Fibroblast of lung (primary cell): Measurements from ENCODE around the gene MRPS27. TPM values are rescaled to one million over a fixed set of nuclear protein-coding genes. Genes with fewer than 3 reads are reported as not detected.

ENCODE experiments used
- DNase-seq, 2 donors: peaks; one replicate each; pipeline versions ENCODE4 v3.0.0 to v3.0.0-alpha.2; 2010; ENCODE audit warnings: low read depth in 2 of 2
- H2AFZ ChIP-seq: 2 replicates; pipeline ENCODE4 v1.5.1; 2012; ENCODE audit warnings: low read length, control low read depth, inconsistent platforms
- H3K27ac ChIP-seq: 2 replicates; pipeline ENCODE4 v1.5.1; 2011; ENCODE audit warnings: low read length, control low read depth; ENCODE audit not compliant: insufficient read depth
- H3K27me3 ChIP-seq: 2 replicates; pipeline ENCODE4 v1.5.1; 2011; ENCODE audit warnings: mild to moderate bottlenecking, low read length; ENCODE audit not compliant: control insufficient read depth, insufficient read depth
- H3K36me3 ChIP-seq: 2 replicates; pipeline ENCODE4 v1.5.1; 2011; ENCODE audit warnings: low read length; ENCODE audit not compliant: control insufficient read depth, insufficient read depth
- H3K4me1 ChIP-seq: 2 replicates; pipeline ENCODE4 v1.5.1; 2011; ENCODE audit warnings: low read length; ENCODE audit not compliant: control insufficient read depth, insufficient read depth; ENCODE audit errors: extremely low read depth
- H3K4me2 ChIP-seq: 2 replicates; pipeline ENCODE4 v1.5.1; 2011; ENCODE audit warnings: low read length, control low read depth; ENCODE audit not compliant: insufficient read depth; ENCODE audit errors: extremely low read depth
- H3K4me3 ChIP-seq, 4 experiments: fragments of 200-600 bp in 1 of 4; sonication (generic) in 1 of 4; replicated peaks in 1 of 4; 2 replicates each; pipeline ENCODE4 v1.5.1; 2011 to 2016; ENCODE audit warnings: low read length in 4 of 4, low read depth in 3 of 4, mild to moderate bottlenecking in 3 of 4, control low read depth in 2 of 4, inconsistent platforms in 1 of 4, mixed read lengths in 1 of 4; ENCODE audit not compliant: insufficient read depth in 1 of 4; ENCODE audit errors: control extremely low read depth in 1 of 4
- H3K79me2 ChIP-seq: 2 replicates; pipeline ENCODE4 v1.5.1; 2012; ENCODE audit warnings: mild to moderate bottlenecking, low read length, inconsistent platforms; ENCODE audit not compliant: control insufficient read depth, insufficient read depth
- H3K9ac ChIP-seq: 2 replicates; pipeline ENCODE4 v1.5.1; 2011; ENCODE audit warnings: mild to moderate bottlenecking, low read length, control low read depth; ENCODE audit not compliant: insufficient read depth
- H3K9me3 ChIP-seq: 2 replicates; pipeline ENCODE4 v1.5.1; 2012; ENCODE audit warnings: low read depth, low read length; ENCODE audit not compliant: control insufficient read depth, insufficient read depth
- H4K20me1 ChIP-seq: 2 replicates; pipeline ENCODE4 v1.5.1; 2011; ENCODE audit warnings: low read length; ENCODE audit not compliant: control insufficient read depth, insufficient read depth; ENCODE audit errors: extremely low read depth
- EZH2 ChIP-seq: IDR thresholded peaks from 2 replicates; pipeline ENCODE4 v1.5.1; 2012; ENCODE audit warnings: low read length, control low read depth, mild to moderate bottlenecking; ENCODE audit errors: missing control alignments
- polyA plus RNA-seq, 2 donors: library from polyadenylated mRNA; depleted of rRNA in 1 of 2; stranded (reverse) in 1 of 2; unstranded in 1 of 2; fragments of >200 nt; gene quantifications; 2 replicates each; pipeline ENCODE4 v1.2.1, GENCODE V29; 2011 to 2012; ENCODE audit warnings: missing spikeins in 1 of 2
- total RNA-seq: library from RNA; depleted of rRNA; stranded (reverse); fragments of >200 nt; gene quantifications from 2 replicates; pipeline ENCODE4 v1.2.1, GENCODE V29; 2014
- TF ChIP-seq, protein P1 (sequence below), 2 donors: IDR thresholded peaks in 1 of 2; conservative IDR thresholded peaks in 1 of 2; 1 replicate in 1 of 2; 2 replicates in 1 of 2; pipeline ENCODE4 v1.5.1; 2011 to 2012; ENCODE audit warnings: low read length in 2 of 2, control low read depth in 1 of 2, inconsistent platforms in 1 of 2, low read depth in 1 of 2, mild to moderate bottlenecking in 1 of 2

Gene MRPS27
- total and polyA plus RNA-seq, 2 donors (not counting 1 experiment from before 2014, with no cell fraction given) = 67.2 to 86.5 TPM

DNA sequence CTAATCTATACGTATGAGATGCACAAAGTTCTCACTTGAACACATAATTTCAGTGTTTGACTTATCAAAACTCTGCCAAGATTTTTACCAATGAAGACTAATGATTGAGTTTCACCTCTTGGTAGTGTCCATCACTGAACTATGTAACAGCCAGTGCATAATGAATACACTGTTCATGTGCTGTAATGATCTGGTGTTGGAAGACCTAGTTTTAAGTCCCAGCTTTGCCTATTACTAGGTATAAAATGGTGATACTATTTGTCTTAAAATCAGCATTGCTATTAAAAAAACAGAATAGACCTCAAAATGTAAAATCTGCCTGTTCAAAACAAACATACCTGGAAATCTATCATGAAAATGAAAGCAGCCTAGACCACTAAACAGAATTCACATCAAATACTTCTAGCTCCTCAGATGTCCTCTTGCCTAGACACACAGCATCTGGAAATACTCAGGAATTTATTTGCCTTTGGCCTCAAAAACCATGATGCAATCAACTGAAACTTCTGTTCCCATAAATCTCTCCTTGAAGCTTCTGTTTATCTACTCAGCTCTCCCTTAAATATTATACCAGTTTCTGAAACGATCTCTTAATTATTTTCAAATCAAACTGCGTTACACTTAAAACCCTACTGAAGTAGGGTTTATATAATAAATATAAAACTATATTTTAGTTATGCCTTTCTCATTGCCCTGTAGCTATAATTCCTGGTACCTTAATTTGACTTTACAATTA is 38.1 kb downstream of the MRPS27 start:
- Histone ChIP-seq H3K4me2 (peak overlapping the region; percentile 32), H3K36me3 (no peaks in the 10 kb centered on the region), H3K27ac (no peak overlapping the region), H3K4me3 (peak overlapping the region in 1 of 4 experiments; percentile 2), H3K9ac (no peak overlapping the region), H3K4me1 (peaks cover 16% of the 10 kb centered on the region), H3K9me3 (no peaks in the 10 kb centered on the region), H4K20me1 (no peaks in the 10 kb centered on the region), H2AFZ (no peak overlapping the region), H3K79me2 (no peaks in the 10 kb centered on the region), H3K27me3 (no peaks in the 10 kb centered on the region)
- TF ChIP-seq EZH2 = no peak
- TF ChIP-seq, protein P1, sequence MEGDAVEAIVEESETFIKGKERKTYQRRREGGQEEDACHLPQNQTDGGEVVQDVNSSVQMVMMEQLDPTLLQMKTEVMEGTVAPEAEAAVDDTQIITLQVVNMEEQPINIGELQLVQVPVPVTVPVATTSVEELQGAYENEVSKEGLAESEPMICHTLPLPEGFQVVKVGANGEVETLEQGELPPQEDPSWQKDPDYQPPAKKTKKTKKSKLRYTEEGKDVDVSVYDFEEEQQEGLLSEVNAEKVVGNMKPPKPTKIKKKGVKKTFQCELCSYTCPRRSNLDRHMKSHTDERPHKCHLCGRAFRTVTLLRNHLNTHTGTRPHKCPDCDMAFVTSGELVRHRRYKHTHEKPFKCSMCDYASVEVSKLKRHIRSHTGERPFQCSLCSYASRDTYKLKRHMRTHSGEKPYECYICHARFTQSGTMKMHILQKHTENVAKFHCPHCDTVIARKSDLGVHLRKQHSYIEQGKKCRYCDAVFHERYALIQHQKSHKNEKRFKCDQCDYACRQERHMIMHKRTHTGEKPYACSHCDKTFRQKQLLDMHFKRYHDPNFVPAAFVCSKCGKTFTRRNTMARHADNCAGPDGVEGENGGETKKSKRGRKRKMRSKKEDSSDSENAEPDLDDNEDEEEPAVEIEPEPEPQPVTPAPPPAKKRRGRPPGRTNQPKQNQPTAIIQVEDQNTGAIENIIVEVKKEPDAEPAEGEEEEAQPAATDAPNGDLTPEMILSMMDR (conservative IDR thresholded peaks at IDR 0.05 in 1 of 2, IDR thresholded peaks at IDR 0.05 in 1 of 2; ENCODE audit: low read depth in 1 of 2, low read length in 2 of 2) = no peak
- peak; percentile 82 to 97 for DNase-seq

DNA sequence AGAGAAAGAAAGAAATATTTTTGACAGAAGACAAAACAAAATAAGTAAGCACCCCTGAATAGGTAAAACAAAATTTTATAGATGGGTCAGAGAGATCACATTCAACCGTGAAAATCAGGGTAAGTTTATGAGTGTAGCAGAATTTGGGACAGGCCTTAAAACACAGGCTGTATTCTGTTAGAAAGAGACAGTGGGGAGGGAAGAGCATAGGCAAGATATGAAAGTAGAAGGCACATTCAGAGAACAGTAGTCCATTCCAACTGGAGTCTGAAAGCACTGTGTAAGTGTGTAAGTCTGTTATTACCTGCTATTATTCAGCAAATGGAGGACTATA is 38.6 kb downstream of the MRPS27 start:
- TF ChIP-seq, protein P1 (conservative IDR thresholded peaks at IDR 0.05 in 1 of 2, IDR thresholded peaks at IDR 0.05 in 1 of 2; ENCODE audit: low read depth in 1 of 2, low read length in 2 of 2) = no peak
- no peak for TF ChIP-seq EZH2
- Histone ChIP-seq H4K20me1 (no peaks in the 10 kb centered on the region), H3K9ac (no peak overlapping the region), H3K4me1 (peaks cover 16% of the 10 kb centered on the region), H3K4me2 (no peak overlapping the region), H3K9me3 (no peaks in the 10 kb centered on the region), H3K36me3 (no peaks in the 10 kb centered on the region), H3K27me3 (no peaks in the 10 kb centered on the region), H3K4me3 (no peak overlapping the region), H3K79me2 (no peaks in the 10 kb centered on the region), H3K27ac (no peak overlapping the region), H2AFZ (no peak overlapping the region)
- DNase-seq = no peak

DNA sequence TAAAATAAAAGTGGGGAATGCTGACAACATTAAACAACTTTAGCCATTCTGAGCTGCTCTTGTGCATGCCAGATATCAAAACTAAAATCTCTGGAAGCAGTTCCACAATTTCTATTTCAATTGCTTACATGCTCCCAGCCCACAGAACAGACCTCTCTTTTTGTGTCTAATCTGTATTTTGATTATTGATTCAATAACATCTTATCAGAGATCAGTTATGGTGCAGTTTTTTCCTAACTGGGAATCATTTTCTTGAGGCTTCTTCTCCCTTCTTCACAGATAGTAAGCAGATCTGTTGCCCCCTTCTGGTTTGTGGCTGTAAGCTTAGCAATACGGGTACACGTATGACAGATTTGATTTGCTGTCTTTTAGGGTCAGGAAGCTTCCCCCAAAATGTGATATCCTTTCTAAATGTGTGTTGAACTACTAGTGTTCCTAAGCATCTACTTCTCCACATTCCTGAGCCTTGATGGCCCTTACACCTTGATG is 39.4 kb downstream of the MRPS27 start:
- no peak overlapping the region for H2AFZ ChIP-seq
- no peaks in the 10 kb centered on the region for H3K36me3 ChIP-seq
- H3K9me3 ChIP-seq = no peaks in the 10 kb centered on the region
- no peak overlapping the region for H3K9ac ChIP-seq
- H4K20me1 ChIP-seq = no peaks in the 10 kb centered on the region
- peaks cover 16% of the 10 kb centered on the region for H3K4me1 ChIP-seq
- H3K4me2 ChIP-seq = no peak overlapping the region
- no peaks in the 10 kb centered on the region for H3K27me3 ChIP-seq
- no peak for TF ChIP-seq EZH2
- TF ChIP-seq, protein P1 (conservative IDR thresholded peaks at IDR 0.05 in 1 of 2, IDR thresholded peaks at IDR 0.05 in 1 of 2; ENCODE audit: low read depth in 1 of 2, low read length in 2 of 2) = peak; percentile 75 to 81
- H3K27ac ChIP-seq = no peak overlapping the region
- peak; percentile 58 to 81 for DNase-seq
- no peak overlapping the region for H3K4me3 ChIP-seq
- no peaks in the 10 kb centered on the region for H3K79me2 ChIP-seq
